Fibroblast of mammary gland (primary cell): ENCODE results near the gene ATPAF1.
A peak's percentile ranks its signal among the peaks of the same experiment; 100 is the strongest.

Source experiments
- DNase-seq: peaks from one replicate; pipeline ENCODE4 v3.0.0-alpha.2; 2010; ENCODE audit warnings: low read depth
- H3K4me3 ChIP-seq: 2 replicates; pipeline ENCODE4 v1.5.1; 2011; ENCODE audit warnings: low read depth, mild to moderate bottlenecking, low read length, moderate library complexity; ENCODE audit not compliant: control insufficient read depth
- CTCF ChIP-seq: conservative IDR thresholded peaks from 2 replicates; pipeline ENCODE4 v1.5.1; 2011; ENCODE audit warnings: low read depth, low read length, inconsistent platforms; ENCODE audit not compliant: control insufficient read depth, insufficient read depth

Gene ATPAF1

DNA sequence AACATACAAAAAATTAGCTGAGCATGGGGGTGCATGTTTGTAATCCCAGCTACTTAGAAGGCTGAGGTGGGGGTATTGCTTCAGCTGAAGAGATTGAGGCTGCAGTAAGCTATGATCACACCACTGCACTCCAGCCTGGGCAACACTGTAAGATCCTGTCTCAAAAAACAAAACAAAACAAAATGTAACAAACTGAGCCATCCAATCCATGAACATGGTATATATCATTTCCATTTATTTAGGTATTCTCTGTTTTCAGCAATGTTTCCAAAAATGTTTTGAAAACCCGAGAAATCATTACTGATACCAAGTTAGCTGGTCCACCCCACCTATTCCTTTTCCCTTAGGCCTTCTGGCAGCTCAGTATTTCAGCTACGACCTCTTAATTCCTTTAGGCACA, 18.4 kb downstream of the ATPAF1 start:
- H3K4me3 ChIP-seq, result no peak overlapping the region
- no peak for TF ChIP-seq CTCF
- no peak for DNase-seq

GRCh38 chr1:46647611-46648010, 20.6 kb downstream of the ATPAF1 start:
- H3K4me3 ChIP-seq, result no peak overlapping the region
- TF ChIP-seq CTCF, result no peak
- DNase-seq, result no peak

GRCh38 chr1:46646844-46647243, 21.3 kb downstream of the ATPAF1 start:
- DNase-seq, result peak; percentile 41
- no peak for TF ChIP-seq CTCF
- no peak overlapping the region for H3K4me3 ChIP-seq

- H3K4me3 ChIP-seq, result no peak overlapping the region
- DNase-seq, result no peak
- TF ChIP-seq CTCF, result no peak
Measured at GRCh38 chr1:46646331-46646730, 21.8 kb downstream of the ATPAF1 start.

DNA sequence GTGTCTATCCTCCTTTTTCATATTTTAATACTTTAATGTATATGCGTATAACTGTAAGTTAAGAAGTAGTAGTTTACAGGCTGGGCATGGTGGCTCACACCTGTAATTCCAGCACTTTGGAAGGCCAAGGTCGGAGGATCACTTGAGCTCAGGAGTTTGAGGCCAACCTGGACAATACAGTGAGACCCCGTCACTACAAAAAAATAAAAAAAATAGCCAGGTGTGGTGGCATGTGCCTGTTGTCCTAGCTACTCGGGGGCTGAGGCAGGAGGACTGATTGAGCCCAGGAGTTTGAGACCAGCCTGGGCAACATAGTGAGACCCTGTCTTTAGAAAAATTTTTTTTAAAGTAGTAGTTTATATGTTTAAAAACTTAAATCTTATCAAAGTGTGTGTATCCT, 22.3 kb downstream of the ATPAF1 start:
- no peak for TF ChIP-seq CTCF
- DNase-seq, result no peak
- H3K4me3 ChIP-seq, result no peak overlapping the region

DNA sequence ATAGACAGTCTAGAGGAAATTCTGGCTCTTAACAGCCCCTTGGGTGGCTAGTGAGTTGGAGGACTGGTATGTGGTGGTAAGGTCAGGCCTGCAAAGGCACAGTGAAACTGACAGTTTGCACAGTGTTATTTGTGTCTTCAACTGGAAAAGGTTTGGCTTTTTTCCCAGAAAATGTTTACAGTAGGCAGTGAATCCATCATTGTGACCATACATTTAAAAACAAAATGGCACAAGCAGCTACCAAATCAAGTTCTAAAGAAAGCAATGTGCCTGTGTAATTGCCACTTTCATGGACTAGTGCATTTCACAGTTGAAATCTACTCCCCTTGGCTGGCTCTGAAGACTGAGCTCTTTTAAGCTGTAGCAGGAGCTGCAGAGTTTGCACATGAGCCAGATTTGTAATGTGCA, 24.8 kb downstream of the ATPAF1 start:
- peak; percentile 86 for DNase-seq
- no peak overlapping the region for H3K4me3 ChIP-seq
- TF ChIP-seq CTCF, result no peak

GRCh38 chr1:46642115-46642680, 26.0 kb downstream of the ATPAF1 start:
- no peak for TF ChIP-seq CTCF
- H3K4me3 ChIP-seq, result no peak overlapping the region
- DNase-seq, result no peak
